Liver (tissue), 3 donors: ENCODE measurements around the gene EFR3B.

Experiments
- ATF3 ChIP-seq: IDR thresholded peaks from 2 replicates; pipeline ENCODE4 v1.6.1; 2016; ENCODE audit warnings: antibody characterized with exemption
- EGR1 ChIP-seq, 2 donors: IDR thresholded peaks; 2 replicates each; pipeline ENCODE4 v1.6.1; 2016 to 2018; ENCODE audit warnings: antibody characterized with exemption in 2 of 2, low read depth in 2 of 2
- TAF1 ChIP-seq: conservative IDR thresholded peaks from 2 replicates; pipeline ENCODE4 v1.6.1; 2016; ENCODE audit warnings: antibody characterized with exemption, mild to moderate bottlenecking
- YY1 ChIP-seq: IDR thresholded peaks from 2 replicates; pipeline ENCODE4 v1.6.1; 2016; ENCODE audit warnings: antibody characterized with exemption, mild to moderate bottlenecking
- TF ChIP-seq, protein P1 (sequence below): fragments of 150-350 bp; IDR thresholded peaks from 2 replicates; pipeline ENCODE4 v1.5.1; 2017; ENCODE audit warnings: improper control_type of control experiment, low read depth, low read length; ENCODE audit not compliant: missing input control
- TF ChIP-seq, protein P2 (sequence below): IDR thresholded peaks from 2 replicates; pipeline ENCODE4 v1.6.1; 2016; ENCODE audit warnings: antibody characterized with exemption, mild to moderate bottlenecking
- donor health status: healthy.
- donor health status: healthy.

- TF ChIP-seq, protein P1, sequence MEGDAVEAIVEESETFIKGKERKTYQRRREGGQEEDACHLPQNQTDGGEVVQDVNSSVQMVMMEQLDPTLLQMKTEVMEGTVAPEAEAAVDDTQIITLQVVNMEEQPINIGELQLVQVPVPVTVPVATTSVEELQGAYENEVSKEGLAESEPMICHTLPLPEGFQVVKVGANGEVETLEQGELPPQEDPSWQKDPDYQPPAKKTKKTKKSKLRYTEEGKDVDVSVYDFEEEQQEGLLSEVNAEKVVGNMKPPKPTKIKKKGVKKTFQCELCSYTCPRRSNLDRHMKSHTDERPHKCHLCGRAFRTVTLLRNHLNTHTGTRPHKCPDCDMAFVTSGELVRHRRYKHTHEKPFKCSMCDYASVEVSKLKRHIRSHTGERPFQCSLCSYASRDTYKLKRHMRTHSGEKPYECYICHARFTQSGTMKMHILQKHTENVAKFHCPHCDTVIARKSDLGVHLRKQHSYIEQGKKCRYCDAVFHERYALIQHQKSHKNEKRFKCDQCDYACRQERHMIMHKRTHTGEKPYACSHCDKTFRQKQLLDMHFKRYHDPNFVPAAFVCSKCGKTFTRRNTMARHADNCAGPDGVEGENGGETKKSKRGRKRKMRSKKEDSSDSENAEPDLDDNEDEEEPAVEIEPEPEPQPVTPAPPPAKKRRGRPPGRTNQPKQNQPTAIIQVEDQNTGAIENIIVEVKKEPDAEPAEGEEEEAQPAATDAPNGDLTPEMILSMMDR, result no peak
- no peak for TF ChIP-seq TAF1
- TF ChIP-seq, protein P2, sequence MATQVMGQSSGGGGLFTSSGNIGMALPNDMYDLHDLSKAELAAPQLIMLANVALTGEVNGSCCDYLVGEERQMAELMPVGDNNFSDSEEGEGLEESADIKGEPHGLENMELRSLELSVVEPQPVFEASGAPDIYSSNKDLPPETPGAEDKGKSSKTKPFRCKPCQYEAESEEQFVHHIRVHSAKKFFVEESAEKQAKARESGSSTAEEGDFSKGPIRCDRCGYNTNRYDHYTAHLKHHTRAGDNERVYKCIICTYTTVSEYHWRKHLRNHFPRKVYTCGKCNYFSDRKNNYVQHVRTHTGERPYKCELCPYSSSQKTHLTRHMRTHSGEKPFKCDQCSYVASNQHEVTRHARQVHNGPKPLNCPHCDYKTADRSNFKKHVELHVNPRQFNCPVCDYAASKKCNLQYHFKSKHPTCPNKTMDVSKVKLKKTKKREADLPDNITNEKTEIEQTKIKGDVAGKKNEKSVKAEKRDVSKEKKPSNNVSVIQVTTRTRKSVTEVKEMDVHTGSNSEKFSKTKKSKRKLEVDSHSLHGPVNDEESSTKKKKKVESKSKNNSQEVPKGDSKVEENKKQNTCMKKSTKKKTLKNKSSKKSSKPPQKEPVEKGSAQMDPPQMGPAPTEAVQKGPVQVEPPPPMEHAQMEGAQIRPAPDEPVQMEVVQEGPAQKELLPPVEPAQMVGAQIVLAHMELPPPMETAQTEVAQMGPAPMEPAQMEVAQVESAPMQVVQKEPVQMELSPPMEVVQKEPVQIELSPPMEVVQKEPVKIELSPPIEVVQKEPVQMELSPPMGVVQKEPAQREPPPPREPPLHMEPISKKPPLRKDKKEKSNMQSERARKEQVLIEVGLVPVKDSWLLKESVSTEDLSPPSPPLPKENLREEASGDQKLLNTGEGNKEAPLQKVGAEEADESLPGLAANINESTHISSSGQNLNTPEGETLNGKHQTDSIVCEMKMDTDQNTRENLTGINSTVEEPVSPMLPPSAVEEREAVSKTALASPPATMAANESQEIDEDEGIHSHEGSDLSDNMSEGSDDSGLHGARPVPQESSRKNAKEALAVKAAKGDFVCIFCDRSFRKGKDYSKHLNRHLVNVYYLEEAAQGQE, result no peak
- TF ChIP-seq YY1, result no peak
- TF ChIP-seq ATF3, result no peak
- no peak for TF ChIP-seq EGR1 (IDR thresholded peaks at IDR 0.05; ENCODE audit: low read depth in 2 of 2)
Observed at GRCh38 chr2:25072606-25073005, 30.7 kb downstream of the EFR3B start.
